IMR-90 (cell line): ENCODE results near the gene COX14. TPM values are rescaled to one million over a fixed set of nuclear protein-coding genes. Genes with fewer than 3 reads are reported as not detected.

ENCODE experiments used
- ATAC-seq: fragments of 200-7000 bp; cut with Tn5 transposase; 2 replicates; pipeline ENCODE4 v1.9.1; 2020; ENCODE audit warnings: low read depth, mild to moderate bottlenecking, moderate library complexity
- BruUV-seq: library from RNA; stranded (reverse); fragments of 400-500 nt; replicated peaks from 2 replicates; lab custom pipeline; 2021; lab: Mats Ljungman, UMichigan
- CTCF ChIA-PET: fragments of 300-600 bp; formaldehyde crosslinking; extraction: SDS; loops from one replicate; lab custom pipeline; 2021; ENCODE audit warnings: antibody characterized with exemption; lab: Yijun Ruan, JAX
- POLR2A ChIA-PET: fragments of 300-600 bp; sonication (Branson Sonifier 250); formaldehyde crosslinking; loops from one replicate; lab custom pipeline; 2022; ENCODE audit warnings: antibody characterized with exemption; ENCODE audit not compliant: unreplicated experiment; lab: Charles Lee
- DNase-seq: peaks from one replicate; pipeline ENCODE4 v3.0.0; 2013
- H2AFZ ChIP-seq: replicated peaks from 2 replicates; pipeline ENCODE3; 2013; ENCODE audit warnings: low read length, mild to moderate bottlenecking; ENCODE audit not compliant: poor library complexity
- H2AK5ac ChIP-seq: 2 replicates; pipeline ENCODE4 v1.6.1; 2013; ENCODE audit warnings: low read depth, low read length, inconsistent platforms
- H2AK9ac ChIP-seq: replicated peaks from 2 replicates; pipeline ENCODE3; 2013; ENCODE audit warnings: mild to moderate bottlenecking, low read depth, low read length, moderate library complexity; ENCODE audit not compliant: poor library complexity
- H2BK120ac ChIP-seq: 2 replicates; pipeline ENCODE4 v1.6.1; 2013; ENCODE audit warnings: low read depth, low read length, inconsistent platforms
- H2BK15ac ChIP-seq: 3 replicates; pipeline ENCODE4 v1.6.1; 2013; ENCODE audit warnings: low read depth, low read length, inconsistent platforms
- H2BK20ac ChIP-seq: 2 replicates; pipeline ENCODE4 v1.6.1; 2013; ENCODE audit warnings: low read depth, mild to moderate bottlenecking, inconsistent platforms, low read length, moderate library complexity
- H2BK5ac ChIP-seq: 2 replicates; pipeline ENCODE4 v1.6.1; 2013; ENCODE audit warnings: mild to moderate bottlenecking, low read depth, low read length, inconsistent platforms; ENCODE audit not compliant: poor library complexity, severe bottlenecking
- H3K14ac ChIP-seq: replicated peaks from 2 replicates; pipeline ENCODE4 v1.6.1; 2013; ENCODE audit warnings: low read depth, low read length, inconsistent platforms
- H3K18ac ChIP-seq: 2 replicates; pipeline ENCODE4 v1.6.1; 2013; ENCODE audit warnings: low read depth, low read length, control low read depth
- H3K23ac ChIP-seq: 2 replicates; pipeline ENCODE4 v1.6.1; 2013; ENCODE audit warnings: low read depth, low read length, inconsistent platforms
- H3K27ac ChIP-seq: 2 replicates; pipeline ENCODE4 v1.5.1; 2013; ENCODE audit warnings: mild to moderate bottlenecking, control low read depth, low read length; ENCODE audit not compliant: insufficient read depth
- H3K27me3 ChIP-seq: 2 replicates; pipeline ENCODE4 v1.6.1; 2013; ENCODE audit warnings: low read length; ENCODE audit not compliant: control insufficient read depth, insufficient read depth
- H3K36me3 ChIP-seq: 2 replicates; pipeline ENCODE4 v1.6.1; 2013; ENCODE audit warnings: low read length, mixed read lengths; ENCODE audit not compliant: control insufficient read depth, insufficient read depth
- H3K4ac ChIP-seq: 2 replicates; pipeline ENCODE4 v1.6.1; 2013; ENCODE audit warnings: low read depth, low read length, inconsistent platforms
- H3K4me1 ChIP-seq: 2 replicates; pipeline ENCODE4 v1.6.1; 2013; ENCODE audit warnings: low read length, mixed read lengths; ENCODE audit not compliant: control insufficient read depth, insufficient read depth
- H3K4me2 ChIP-seq: 2 replicates; pipeline ENCODE4 v1.6.1; 2013; ENCODE audit warnings: low read depth, mild to moderate bottlenecking, control low read depth, low read length, moderate library complexity
- H3K4me3 ChIP-seq: 2 replicates; pipeline ENCODE4 v1.5.1; 2013; ENCODE audit warnings: low read depth, mild to moderate bottlenecking, control low read depth, low read length, moderate library complexity; ENCODE audit not compliant: insufficient read depth
- H3K56ac ChIP-seq: 2 replicates; pipeline ENCODE4 v1.6.1; 2013; ENCODE audit warnings: low read length, inconsistent platforms; ENCODE audit not compliant: insufficient read depth; ENCODE audit errors: extremely low read depth
- H3K79me1 ChIP-seq, 2 experiments: 2 replicates each; pipeline ENCODE4 v1.6.1; 2013; ENCODE audit warnings: low read length in 2 of 2, inconsistent platforms in 1 of 2, low read depth in 1 of 2
- H3K9ac ChIP-seq: 2 replicates; pipeline ENCODE4 v1.6.1; 2013; ENCODE audit warnings: low read depth, low read length, control low read depth
- H3K9me1 ChIP-seq: 2 replicates; pipeline ENCODE4 v1.6.1; 2013; ENCODE audit warnings: low read length, inconsistent platforms; ENCODE audit not compliant: insufficient read depth
- H3K9me3 ChIP-seq: 2 replicates; pipeline ENCODE4 v1.6.1; 2013; ENCODE audit warnings: low read length; ENCODE audit not compliant: control insufficient read depth, insufficient read depth
- H4K20me1 ChIP-seq: 2 replicates; pipeline ENCODE4 v1.6.1; 2013; ENCODE audit warnings: low read length, inconsistent platforms; ENCODE audit not compliant: insufficient read depth
- H4K5ac ChIP-seq: 2 replicates; pipeline ENCODE4 v1.6.1; 2013; ENCODE audit warnings: mild to moderate bottlenecking, low read depth, low read length, control low read depth
- H4K8ac ChIP-seq, 2 experiments: 2 replicates each; pipeline ENCODE4 v1.6.1; 2013; ENCODE audit warnings: low read depth in 2 of 2, low read length in 2 of 2, control low read depth in 1 of 2, inconsistent platforms in 1 of 2
- H4K91ac ChIP-seq: 2 replicates; pipeline ENCODE4 v1.6.1; 2013; ENCODE audit warnings: low read depth, low read length, inconsistent platforms; ENCODE audit not compliant: insufficient read depth
- FOS ChIP-seq: fragments of 150-350 bp; IDR thresholded peaks from 2 replicates; pipeline ENCODE4 v1.6.1; 2016; ENCODE audit warnings: low read depth, low read length
- RFX5 ChIP-seq: IDR thresholded peaks from 2 replicates; pipeline ENCODE4 v1.8.0; 2012; ENCODE audit warnings: low read depth, mild to moderate bottlenecking, low read length, moderate library complexity
- WGBS, 2 experiments: methylation state at CpG; one replicate each; pipeline versions ENCODE4 v1.1.5 to v1.1.7; 2013; ENCODE audit warnings: missing lambda C conversion rate in 2 of 2; ENCODE audit not compliant: insufficient read length in 1 of 2; ENCODE audit errors: extremely low coverage in 2 of 2; 5-methylcytosine and 5-hydroxymethylcytosine counted together
- dilution Hi-C: fragments of 300-500 bp; cut with HindIII; formaldehyde crosslinking; loops from one replicate; pipeline ENCODE4 v1.14.3; 2018; ENCODE audit warnings: low sequenced_read_pairs; ENCODE audit not compliant: unreplicated experiment
- in situ Hi-C: fragments of 300-500 bp; cut with MboI; formaldehyde crosslinking; loops from 3 replicates; pipeline ENCODE4 v1.14.3; 2019; ENCODE audit warnings: low sequenced_read_pairs, inconsistent platforms, mixed read lengths
- intact Hi-C: fragments of 100-400 bp; cut with micrococcal nuclease; formaldehyde crosslinking; loops from 2 replicates; pipeline ENCODE4 v1.10.0; 2022
- polyA plus RNA-seq, 3 experiments: library from polyadenylated mRNA; depleted of rRNA; stranded (reverse); fragments of >200 nt; gene quantifications; 2 replicates each; pipeline ENCODE4 v1.2.3, GENCODE V29; 2012; ENCODE audit warnings: low replicate concordance in 1 of 3
- total RNA-seq: library from RNA; depleted of rRNA; stranded (reverse); fragments of >200 nt; gene quantifications from 2 replicates; pipeline ENCODE4 v1.2.3, GENCODE V29; 2012

Gene COX14
- total and polyA plus RNA-seq, 2 of the 4 experiments (the other 2 are of a cell fraction), result 30.8 to 81.8 TPM

- Histone ChIP-seq H2AK5ac (peak overlapping the region; percentile 92), H2BK15ac (no peak overlapping the region; the same call in 2 of the 3 replicates), H3K18ac (peak overlapping the region; percentile 58), H4K91ac (peak overlapping the region; percentile 60; the same call in 1 of the 2 replicates), H2AFZ (peak overlapping the region; percentile 96), H2BK20ac (no peak overlapping the region), H3K23ac (peak overlapping the region; percentile 99), H3K14ac (peak overlapping the region; percentile 94), H2BK120ac (peak overlapping the region; percentile 30; the same call in 1 of the 2 replicates), H4K5ac (peak overlapping the region; percentile 22), H3K4me3 (peak overlapping the region; percentile 75), H3K56ac (peak overlapping the region; percentile 84; the same call in 1 of the 2 replicates), H3K36me3 (no peaks in the 10 kb centered on the region), H3K4me2 (peak overlapping the region; percentile 96), H3K9me1 (peaks cover 4% of the 10 kb centered on the region; the same call in 1 of the 2 replicates), H3K79me1 (peaks cover 0 to 40% of the 10 kb centered on the region in 2 experiments; a peak in 2 of 4 replicates), H3K4me1 (peaks cover 5% of the 10 kb centered on the region; the same call in 1 of the 2 replicates), H3K9me3 (peaks cover 7% of the 10 kb centered on the region), H3K27ac (peak overlapping the region; percentile 74), H3K9ac (peak overlapping the region; percentile 87), H4K8ac (peak overlapping the region; percentile 80 to 90), H2BK5ac (peak overlapping the region; percentile 69), H3K4ac (peak overlapping the region; percentile 94), H2AK9ac (peak overlapping the region; percentile 80), H4K20me1 (peaks cover 9% of the 10 kb centered on the region), H3K27me3 (no peaks in the 10 kb centered on the region)
- ChIA-PET CTCF (interaction anchor here (1.5 kb wide), 1 partner anchor 55 kb away, joined by 4 read pairs; the partner anchor contains the start of gene COX14), POLR2A (interaction anchor here (0.5 to 0.6 kb wide), 2 partner anchors 60 to 407 kb away, joined by 3 to 6 read pairs; no protein-coding TSS in a partner anchor)
- in situ Hi-C loops (no loop called here), dilution Hi-C loops (no loop called here), intact Hi-C loops (loop anchor here (5.0 kb wide), 1 partner anchor 79 kb away; the partner anchor contains the start of gene SMARCD1)
- no peak for ATAC-seq
- BruUV-seq, result no TSS peak
- DNase-seq, result no peak
- TF ChIP-seq FOS (no peak), RFX5 (no peak)
- 0% methylated on average over 3 of the region's 12 CpGs; no CpG with 5 or more reads in 1 of the 2 experiments for WGBS, 2 experiments
These were observed 54.7 kb downstream of the COX14 start for GRCh38 chr12:50166799-50167048.
